ENCODE data around the gene NXT1. TPM values are rescaled to one million over a fixed set of nuclear protein-coding genes. Genes with fewer than 3 reads are reported as not detected.

NXT1 gene
- total and polyA plus RNA-seq, 7 experiments from 2014 or later = 20.1 to 71.8 (median 50.3) TPM

- H3K27me3 ChIP-seq (ENCODE audit: control insufficient read depth in 2 of 2, insufficient read depth in 2 of 2, low read length in 2 of 2) = no peaks in the 10 kb centered on the region
- no peak overlapping the region for H3K27ac ChIP-seq (ENCODE audit: low read depth, low read length)
- Mint-ChIP-seq H3K27me3 (peaks cover 0 to 7% (median 4%) of the 10 kb centered on the region in 5 donors), H3K4me1 (no peaks in the 10 kb centered on the region), H3K4me3 (no peak overlapping the region), H3K36me3 (no peaks in the 10 kb centered on the region), H3K27ac (no peak overlapping the region), H3K9me3 (no peaks in the 10 kb centered on the region)
- no peaks in the 10 kb centered on the region for H3K9me3 ChIP-seq (ENCODE audit: control insufficient read depth in 2 of 3, low read length in 3 of 3)
- CTCF ChIA-PET = no interaction called here
- H3K4me3 ChIP-seq (ENCODE audit: low read length) = no peak overlapping the region
- H3K36me3 ChIP-seq (ENCODE audit: control insufficient read depth in 2 of 3, insufficient read depth in 3 of 3, low read length in 3 of 3) = no peaks in the 10 kb centered on the region
- POLR2A ChIA-PET = no interaction called here
- DNase-seq = no peak
- no peaks in the 10 kb centered on the region for H3K4me1 ChIP-seq (ENCODE audit: control insufficient read depth in 2 of 2, insufficient read depth in 2 of 2, low read length in 2 of 2)
- no peak for ATAC-seq
- intact Hi-C loops (cut with micrococcal nuclease) = no loop called here
Observed at GRCh38 chr20:23314699-23315098, 35.9 kb upstream of the NXT1 start.

DNA sequence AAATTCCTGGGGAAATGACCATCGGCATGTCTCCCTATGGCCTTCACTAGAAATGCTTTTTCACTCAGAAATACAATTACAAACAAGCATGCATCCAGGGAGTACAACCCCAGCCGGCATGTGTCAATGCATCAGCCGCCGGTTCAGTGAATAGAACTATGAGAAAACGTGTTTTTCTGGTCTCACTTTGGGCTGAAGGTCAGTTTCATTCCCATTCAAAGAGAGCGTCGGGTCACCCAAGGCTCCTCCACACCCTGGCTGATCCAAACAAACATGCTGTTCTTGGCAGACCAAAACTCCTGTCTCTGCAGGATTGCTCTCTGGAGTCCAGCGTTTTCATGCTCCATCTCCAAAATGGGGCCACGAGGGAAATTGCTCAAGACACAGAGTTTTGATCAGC is 35.5 kb upstream of the NXT1 start:
- H3K36me3 Mint-ChIP-seq = no peaks in the 10 kb centered on the region
- POLR2A ChIA-PET = no interaction called here
- no peak overlapping the region for H3K4me3 ChIP-seq (ENCODE audit: low read length)
- no peaks in the 10 kb centered on the region for H3K27me3 ChIP-seq (ENCODE audit: control insufficient read depth in 2 of 2, insufficient read depth in 2 of 2, low read length in 2 of 2)
- peaks cover 0 to 7% (median 4%) of the 10 kb centered on the region in 5 donors for H3K27me3 Mint-ChIP-seq
- no peaks in the 10 kb centered on the region for H3K36me3 ChIP-seq (ENCODE audit: control insufficient read depth in 2 of 3, insufficient read depth in 3 of 3, low read length in 3 of 3)
- H3K27ac Mint-ChIP-seq = no peak overlapping the region
- DNase-seq (no peak), ATAC-seq (no peak)
- H3K4me1 Mint-ChIP-seq = no peaks in the 10 kb centered on the region
- no peak overlapping the region for H3K4me3 Mint-ChIP-seq
- H3K9me3 ChIP-seq (ENCODE audit: control insufficient read depth in 2 of 3, low read length in 3 of 3) = no peaks in the 10 kb centered on the region
- H3K9me3 Mint-ChIP-seq = no peaks in the 10 kb centered on the region
- intact Hi-C loops (cut with micrococcal nuclease) = no loop called here
- H3K27ac ChIP-seq (ENCODE audit: low read depth, low read length) = no peak overlapping the region
- no peaks in the 10 kb centered on the region for H3K4me1 ChIP-seq (ENCODE audit: control insufficient read depth in 2 of 2, insufficient read depth in 2 of 2, low read length in 2 of 2)
- CTCF ChIA-PET = no interaction called here

GRCh38 chr20:23316626-23317025 is 34.0 kb upstream of the NXT1 start:
- Mint-ChIP-seq H3K27ac (no peak overlapping the region), H3K4me1 (no peaks in the 10 kb centered on the region), H3K4me3 (no peak overlapping the region), H3K9me3 (peaks cover 0 to 3% (median 0%) of the 10 kb centered on the region in 11 donors), H3K27me3 (peaks cover 0 to 9% (median 4%) of the 10 kb centered on the region in 5 donors), H3K36me3 (no peaks in the 10 kb centered on the region)
- ATAC-seq = no peak
- H3K4me1 ChIP-seq (ENCODE audit: control insufficient read depth in 2 of 2, insufficient read depth in 2 of 2, low read length in 2 of 2) = no peaks in the 10 kb centered on the region
- H3K4me3 ChIP-seq (ENCODE audit: low read length) = no peak overlapping the region
- DNase-seq = no peak
- no peaks in the 10 kb centered on the region for H3K27me3 ChIP-seq (ENCODE audit: control insufficient read depth in 2 of 2, insufficient read depth in 2 of 2, low read length in 2 of 2)
- no peaks in the 10 kb centered on the region for H3K36me3 ChIP-seq (ENCODE audit: control insufficient read depth in 2 of 3, insufficient read depth in 3 of 3, low read length in 3 of 3)
- CTCF ChIA-PET = no interaction called here
- POLR2A ChIA-PET = no interaction called here
- intact Hi-C loops (cut with micrococcal nuclease) = no loop called here
- no peaks in the 10 kb centered on the region for H3K9me3 ChIP-seq (ENCODE audit: control insufficient read depth in 2 of 3, low read length in 3 of 3)
- H3K27ac ChIP-seq (ENCODE audit: low read depth, low read length) = no peak overlapping the region

GRCh38 chr20:23317081-23317480 is 33.5 kb upstream of the NXT1 start:
- H3K4me3 ChIP-seq (ENCODE audit: low read length) = no peak overlapping the region
- no peaks in the 10 kb centered on the region for H3K27me3 ChIP-seq (ENCODE audit: control insufficient read depth in 2 of 2, insufficient read depth in 2 of 2, low read length in 2 of 2)
- intact Hi-C loops (cut with micrococcal nuclease) = no loop called here
- Mint-ChIP-seq H3K4me1 (no peaks in the 10 kb centered on the region), H3K27me3 (peaks cover 0 to 9% (median 4%) of the 10 kb centered on the region in 5 donors), H3K4me3 (no peak overlapping the region), H3K9me3 (peaks cover 0 to 3% (median 0%) of the 10 kb centered on the region in 11 donors), H3K36me3 (no peaks in the 10 kb centered on the region), H3K27ac (no peak overlapping the region)
- H3K9me3 ChIP-seq (ENCODE audit: control insufficient read depth in 2 of 3, low read length in 3 of 3) = no peaks in the 10 kb centered on the region
- no peak overlapping the region for H3K27ac ChIP-seq (ENCODE audit: low read depth, low read length)
- no peaks in the 10 kb centered on the region for H3K4me1 ChIP-seq (ENCODE audit: control insufficient read depth in 2 of 2, insufficient read depth in 2 of 2, low read length in 2 of 2)
- no peaks in the 10 kb centered on the region for H3K36me3 ChIP-seq (ENCODE audit: control insufficient read depth in 2 of 3, insufficient read depth in 3 of 3, low read length in 3 of 3)
- POLR2A ChIA-PET = no interaction called here
- CTCF ChIA-PET = no interaction called here
- ATAC-seq (no peak), DNase-seq (no peak)

DNA sequence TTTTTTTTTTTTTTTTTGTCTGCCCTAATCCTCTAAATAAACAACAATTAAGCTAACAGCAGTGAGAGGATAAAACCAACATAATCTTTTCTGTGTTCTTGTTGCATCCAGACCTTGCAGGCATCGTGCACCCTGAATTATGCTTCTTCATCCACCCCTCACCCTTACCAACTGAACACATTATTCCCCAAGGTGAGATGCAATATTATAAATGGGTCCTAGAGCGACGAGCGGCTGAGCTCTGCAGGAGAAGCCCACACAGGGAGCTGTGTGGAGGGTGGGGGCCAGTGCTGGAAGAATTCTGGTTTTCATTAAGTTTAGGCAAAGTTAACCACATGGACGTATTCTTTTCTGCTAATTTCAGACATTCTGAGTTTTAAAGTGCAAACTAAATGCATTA is 32.2 kb upstream of the NXT1 start:
- no peak overlapping the region for H3K4me3 Mint-ChIP-seq
- no peak overlapping the region for H3K27ac Mint-ChIP-seq
- no peaks in the 10 kb centered on the region for H3K4me1 ChIP-seq (ENCODE audit: control insufficient read depth in 2 of 2, insufficient read depth in 2 of 2, low read length in 2 of 2)
- H3K36me3 Mint-ChIP-seq = no peaks in the 10 kb centered on the region
- ATAC-seq = no peak
- intact Hi-C loops (cut with micrococcal nuclease) = no loop called here
- no peaks in the 10 kb centered on the region for H3K9me3 ChIP-seq (ENCODE audit: control insufficient read depth in 2 of 3, low read length in 3 of 3)
- H3K9me3 Mint-ChIP-seq = peaks cover 0 to 3% (median 0%) of the 10 kb centered on the region in 11 donors
- H3K27me3 Mint-ChIP-seq = peaks cover 0 to 9% (median 4%) of the 10 kb centered on the region in 5 donors
- no peaks in the 10 kb centered on the region for H3K36me3 ChIP-seq (ENCODE audit: control insufficient read depth in 2 of 3, insufficient read depth in 3 of 3, low read length in 3 of 3)
- no peak overlapping the region for H3K27ac ChIP-seq (ENCODE audit: low read depth, low read length)
- no peak for DNase-seq
- no peak overlapping the region for H3K4me3 ChIP-seq (ENCODE audit: low read length)
- ChIA-PET POLR2A (no interaction called here), CTCF (no interaction called here)
- H3K27me3 ChIP-seq (ENCODE audit: control insufficient read depth in 2 of 2, insufficient read depth in 2 of 2, low read length in 2 of 2) = no peaks in the 10 kb centered on the region
- no peaks in the 10 kb centered on the region for H3K4me1 Mint-ChIP-seq

DNA sequence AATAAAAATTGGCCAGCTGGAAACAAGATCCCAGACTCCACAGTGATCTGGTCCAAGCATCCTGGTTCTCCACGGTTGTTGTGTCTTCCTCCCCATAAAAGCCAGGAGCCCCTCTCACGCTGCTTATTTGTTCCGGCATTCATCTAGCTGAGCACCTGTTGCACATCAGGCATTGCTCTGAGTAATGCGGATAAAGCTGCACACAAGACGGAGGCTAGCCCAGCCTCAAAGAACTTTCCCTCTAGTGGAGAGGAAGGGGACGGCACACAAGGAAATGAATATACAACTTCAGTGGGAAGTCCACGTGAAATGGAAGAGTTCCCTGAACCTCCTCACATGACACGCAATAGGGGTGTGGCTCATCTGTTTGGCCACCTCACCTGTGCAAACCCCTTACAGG is 30.3 kb upstream of the NXT1 start:
- Histone ChIP-seq H3K4me3 (ENCODE audit: low read length) (no peak overlapping the region), H3K27me3 (ENCODE audit: control insufficient read depth in 2 of 2, insufficient read depth in 2 of 2, low read length in 2 of 2) (no peaks in the 10 kb centered on the region), H3K27ac (ENCODE audit: low read depth, low read length) (no peak overlapping the region), H3K9me3 (ENCODE audit: control insufficient read depth in 2 of 3, low read length in 3 of 3) (no peaks in the 10 kb centered on the region), H3K36me3 (ENCODE audit: control insufficient read depth in 2 of 3, insufficient read depth in 3 of 3, low read length in 3 of 3) (no peaks in the 10 kb centered on the region), H3K4me1 (ENCODE audit: control insufficient read depth in 2 of 2, insufficient read depth in 2 of 2, low read length in 2 of 2) (no peaks in the 10 kb centered on the region)
- H3K4me3 Mint-ChIP-seq = no peak overlapping the region
- ChIA-PET POLR2A (no interaction called here), CTCF (no interaction called here)
- H3K9me3 Mint-ChIP-seq = peaks cover 0 to 3% (median 0%) of the 10 kb centered on the region in 11 donors
- H3K27me3 Mint-ChIP-seq = peaks cover 0 to 14% (median 4%) of the 10 kb centered on the region in 5 donors
- ATAC-seq (no peak), DNase-seq (no peak)
- intact Hi-C loops (cut with micrococcal nuclease) = no loop called here
- no peaks in the 10 kb centered on the region for H3K36me3 Mint-ChIP-seq
- H3K27ac Mint-ChIP-seq = no peak overlapping the region
- H3K4me1 Mint-ChIP-seq = no peaks in the 10 kb centered on the region

DNA sequence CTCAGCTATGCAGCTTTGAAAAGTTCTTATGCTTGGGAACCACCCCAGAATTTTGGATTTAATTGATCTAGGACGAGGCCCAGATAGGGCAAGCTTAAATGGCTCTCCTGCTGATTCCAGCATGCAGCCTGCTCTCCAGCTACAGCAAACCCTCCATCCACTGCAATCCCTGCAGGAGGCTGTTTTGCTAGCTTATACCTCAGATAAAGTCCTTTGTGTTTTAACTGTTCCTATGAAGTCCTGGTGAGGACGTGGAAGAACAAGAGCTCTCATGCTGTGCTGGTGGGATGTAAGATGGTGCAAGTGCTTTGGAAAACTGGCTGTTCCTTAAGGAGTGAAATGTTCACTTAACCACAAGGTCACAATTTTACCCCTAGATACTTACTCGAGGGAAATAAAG is 25.5 kb upstream of the NXT1 start:
- intact Hi-C loops (cut with micrococcal nuclease) = no loop called here
- ATAC-seq = no peak
- Mint-ChIP-seq H3K9me3 (peaks cover 0 to 3% (median 0%) of the 10 kb centered on the region in 11 donors), H3K27me3 (peaks cover 0 to 10% (median 0%) of the 10 kb centered on the region in 5 donors), H3K4me3 (no peak overlapping the region), H3K27ac (no peak overlapping the region), H3K36me3 (no peaks in the 10 kb centered on the region), H3K4me1 (no peaks in the 10 kb centered on the region)
- H3K9me3 ChIP-seq (ENCODE audit: control insufficient read depth in 2 of 3, low read length in 3 of 3) = no peaks in the 10 kb centered on the region
- no peaks in the 10 kb centered on the region for H3K4me1 ChIP-seq (ENCODE audit: control insufficient read depth in 2 of 2, insufficient read depth in 2 of 2, low read length in 2 of 2)
- POLR2A ChIA-PET = no interaction called here
- no peaks in the 10 kb centered on the region for H3K36me3 ChIP-seq (ENCODE audit: control insufficient read depth in 2 of 3, insufficient read depth in 3 of 3, low read length in 3 of 3)
- H3K27me3 ChIP-seq (ENCODE audit: control insufficient read depth in 2 of 2, insufficient read depth in 2 of 2, low read length in 2 of 2) = no peaks in the 10 kb centered on the region
- no peak overlapping the region for H3K27ac ChIP-seq (ENCODE audit: low read depth, low read length)
- no peak overlapping the region for H3K4me3 ChIP-seq (ENCODE audit: low read length)
- no peak for DNase-seq
- CTCF ChIA-PET = no interaction called here

Measured in naive thymus-derived CD4-positive, alpha-beta T cell (primary cell).